ENCODE measurements around the gene TSPAN10.

GRCh38 chr17:81616877-81617276 lies 20.1 kb upstream of the TSPAN10 start:
- TF ChIP-seq CTCF (IDR thresholded peaks at IDR 0.05) (no peak), POLR2A (IDR thresholded peaks at IDR 0.05) (no peak)

Data from heart left ventricle (tissue), 13 donors.